Smooth muscle cell (in vitro differentiated cells): ENCODE measurements around the gene MYO3B. TPM values are rescaled to one million over a fixed set of nuclear protein-coding genes. Genes with fewer than 3 reads are reported as not detected.

Experiments
- DNase-seq: peaks from one replicate; lab custom pipeline; 2025; ENCODE audit not compliant: unreplicated experiment; lab: John Stamatoyannopoulos, UW
- H2AFZ ChIP-seq: fragments of 200-600 bp; sonication (generic); 2 replicates; pipeline ENCODE4 v1.6.0; 2016; ENCODE audit warnings: antibody characterized with exemption, low read depth, mild to moderate bottlenecking
- H3F3A ChIP-seq: fragments of 200-600 bp; sonication (generic); 2 replicates; pipeline ENCODE4 v1.6.0; 2017; ENCODE audit warnings: antibody characterized with exemption, low read depth
- H3K27ac ChIP-seq: fragments of 200-600 bp; sonication (generic); 2 replicates; pipeline ENCODE4 v1.5.1; 2016; ENCODE audit warnings: low read depth, mild to moderate bottlenecking
- H3K27me3 ChIP-seq: fragments of 200-600 bp; sonication (generic); 2 replicates; pipeline ENCODE4 v1.6.1; 2016; ENCODE audit warnings: low read depth, mild to moderate bottlenecking
- H3K36me3 ChIP-seq: fragments of 200-600 bp; sonication (generic); 2 replicates; pipeline ENCODE4 v1.5.1; 2016; ENCODE audit warnings: low read depth
- H3K4me1 ChIP-seq: fragments of 200-600 bp; sonication (generic); 2 replicates; pipeline ENCODE4 v1.5.1; 2016; ENCODE audit warnings: low read depth
- H3K4me2 ChIP-seq: fragments of 200-600 bp; sonication (generic); 2 replicates; pipeline ENCODE4 v1.6.0; 2016; ENCODE audit warnings: mild to moderate bottlenecking
- H3K4me3 ChIP-seq: fragments of 200-600 bp; sonication (generic); 2 replicates; pipeline ENCODE4 v1.5.1; 2016; ENCODE audit warnings: mild to moderate bottlenecking
- H3K79me2 ChIP-seq: fragments of 200-600 bp; sonication (generic); 2 replicates; pipeline ENCODE4 v1.6.0; 2016; ENCODE audit warnings: low read depth, mild to moderate bottlenecking
- H3K9ac ChIP-seq: fragments of 200-600 bp; sonication (generic); 2 replicates; pipeline ENCODE4 v1.6.0; 2016; ENCODE audit warnings: low read depth
- H3K9me3 ChIP-seq: fragments of 200-600 bp; sonication (generic); replicated peaks from 2 replicates; pipeline ENCODE4 v1.5.1; 2016; ENCODE audit warnings: low read depth
- H4K20me1 ChIP-seq: fragments of 200-600 bp; sonication (generic); 2 replicates; pipeline ENCODE4 v1.6.0; 2016; ENCODE audit warnings: low read depth
- CTCF ChIP-seq: fragments of 200-600 bp; sonication (generic); IDR thresholded peaks from 2 replicates; pipeline ENCODE4 v1.5.1; 2017; ENCODE audit warnings: borderline replicate concordance, mild to moderate bottlenecking, antibody characterized with exemption; ENCODE audit not compliant: insufficient read depth, poor library complexity, severe bottlenecking
- WGBS: methylation state at CpG from one replicate; pipeline ENCODE4 v1.1.7; 2016; ENCODE audit warnings: low lambda C conversion rate; 5-methylcytosine and 5-hydroxymethylcytosine counted together
- polyA plus RNA-seq: library from polyadenylated mRNA; unstranded; fragments of >200 nt; fragmentation: Nextera tagmentation; extraction: Ambion mirVana; gene quantifications from 2 replicates; pipeline ENCODE4 v1.2.1, GENCODE V29; 2016
- total RNA-seq: library from RNA; depleted of rRNA; stranded (reverse); fragments of >200 nt; gene quantifications from 2 replicates; pipeline ENCODE4 v1.2.3, GENCODE V29; 2014

Gene MYO3B
- total and polyA plus RNA-seq, 2 experiments from 2014 or later = 0.47 to 3.1 TPM

GRCh38 chr2:170247333-170247732 lies 69.4 kb downstream of the MYO3B start:
- H3K4me2 ChIP-seq = no peak overlapping the region
- no peak overlapping the region for H3K27ac ChIP-seq
- no peak overlapping the region for H3K9ac ChIP-seq
- WGBS = 93% methylated on average over 3 of the region's 3 CpGs
- H2AFZ ChIP-seq = no peak overlapping the region
- H3F3A ChIP-seq = no peaks in the 10 kb centered on the region
- no peaks in the 10 kb centered on the region for H4K20me1 ChIP-seq
- no peak overlapping the region for H3K4me3 ChIP-seq
- no peak for TF ChIP-seq CTCF
- H3K4me1 ChIP-seq = no peaks in the 10 kb centered on the region
- no peak for DNase-seq
- no peaks in the 10 kb centered on the region for H3K27me3 ChIP-seq
- H3K9me3 ChIP-seq = no peaks in the 10 kb centered on the region
- no peaks in the 10 kb centered on the region for H3K36me3 ChIP-seq
- H3K79me2 ChIP-seq = no peaks in the 10 kb centered on the region

GRCh38 chr2:170247882-170248393 lies 70.0 kb downstream of the MYO3B start:
- DNase-seq = no peak
- H2AFZ ChIP-seq = no peak overlapping the region
- no peak for TF ChIP-seq CTCF
- H3K79me2 ChIP-seq = no peaks in the 10 kb centered on the region
- H3K36me3 ChIP-seq = no peaks in the 10 kb centered on the region
- H3K27me3 ChIP-seq = no peaks in the 10 kb centered on the region
- H3K9me3 ChIP-seq = no peaks in the 10 kb centered on the region
- no peaks in the 10 kb centered on the region for H3K4me1 ChIP-seq
- H3K27ac ChIP-seq = no peak overlapping the region
- no peak overlapping the region for H3K9ac ChIP-seq
- no peak overlapping the region for H3K4me3 ChIP-seq
- no peak overlapping the region for H3K4me2 ChIP-seq
- WGBS = 81% methylated on average over 1 of the region's 1 CpG
- H4K20me1 ChIP-seq = no peaks in the 10 kb centered on the region
- H3F3A ChIP-seq = no peaks in the 10 kb centered on the region

- no peak for DNase-seq
- Histone ChIP-seq H3F3A (no peaks in the 10 kb centered on the region), H3K79me2 (no peaks in the 10 kb centered on the region), H4K20me1 (no peaks in the 10 kb centered on the region), H3K36me3 (no peaks in the 10 kb centered on the region), H2AFZ (no peak overlapping the region), H3K4me1 (no peaks in the 10 kb centered on the region), H3K4me2 (no peak overlapping the region), H3K27me3 (no peaks in the 10 kb centered on the region), H3K4me3 (no peak overlapping the region), H3K27ac (peak overlapping the region; percentile 10), H3K9ac (no peak overlapping the region), H3K9me3 (no peaks in the 10 kb centered on the region)
- WGBS = 74% methylated on average over 4 of the region's 4 CpGs
- TF ChIP-seq CTCF = no peak
Measured at GRCh38 chr2:170248574-170249393, 70.8 kb downstream of the MYO3B start.
